OCI-LY1 (cell line): ENCODE measurements around the gene EPN3.

ENCODE experiments used
- H2AFZ ChIP-seq: fragments of 200-600 bp; sonication (generic), shearing (Covaris generic); 2 replicates; pipeline ENCODE4 v1.6.0; 2014; ENCODE audit warnings: antibody characterized with exemption, mild to moderate bottlenecking, low read length
- H3F3A ChIP-seq: fragments of 200-600 bp; sonication (generic), shearing (Covaris generic); 2 replicates; pipeline ENCODE4 v1.6.0; 2014; ENCODE audit warnings: mild to moderate bottlenecking, antibody characterized with exemption, low read length, moderate library complexity; ENCODE audit not compliant: insufficient read depth
- H3K27ac ChIP-seq: fragments of 200-600 bp; sonication (generic); 2 replicates; pipeline ENCODE4 v1.5.1; 2014; ENCODE audit warnings: low read length, mixed run types, mild to moderate bottlenecking, low read depth; ENCODE audit not compliant: poor library complexity, severe bottlenecking
- H3K27me3 ChIP-seq: fragments of 200-600 bp; sonication (generic); 2 replicates; pipeline ENCODE4 v1.6.0; 2014; ENCODE audit warnings: antibody characterized with exemption, mild to moderate bottlenecking, low read length, moderate library complexity; ENCODE audit not compliant: insufficient read depth
- H3K36me3 ChIP-seq: fragments of 200-600 bp; sonication (generic); 2 replicates; pipeline ENCODE4 v1.6.1; 2014; ENCODE audit warnings: mild to moderate bottlenecking, antibody characterized with exemption, low read length, moderate library complexity, mixed read lengths; ENCODE audit not compliant: insufficient read depth
- H3K4me1 ChIP-seq: fragments of 200-600 bp; sonication (generic); 2 replicates; pipeline ENCODE4 v1.5.1; 2014; ENCODE audit warnings: mild to moderate bottlenecking, low read length, moderate library complexity; ENCODE audit not compliant: insufficient read depth, severe bottlenecking
- H3K4me2 ChIP-seq: fragments of 200-600 bp; sonication (generic), shearing (Covaris generic); 2 replicates; pipeline ENCODE4 v1.6.1; 2014; ENCODE audit warnings: low read length
- H3K4me3 ChIP-seq: fragments of 200-600 bp; sonication (generic); 2 replicates; pipeline ENCODE4 v1.5.1; 2014; ENCODE audit warnings: low read length, low read depth, mild to moderate bottlenecking, mixed read lengths; ENCODE audit not compliant: poor library complexity, severe bottlenecking
- H3K79me2 ChIP-seq: fragments of 200-600 bp; shearing (Covaris generic); 2 replicates; pipeline ENCODE4 v1.6.1; 2016; ENCODE audit warnings: mixed run types, low read length, mixed read lengths; ENCODE audit not compliant: insufficient read depth
- H3K9ac ChIP-seq: fragments of 200-600 bp; sonication (generic), shearing (Covaris generic); 2 replicates; pipeline ENCODE4 v1.6.1; 2014; ENCODE audit warnings: mild to moderate bottlenecking, low read length, mixed read lengths
- H3K9me2 ChIP-seq: fragments of 200-600 bp; sonication (generic), shearing (Covaris generic); 2 replicates; pipeline ENCODE4 v1.6.1; 2014; ENCODE audit warnings: low read depth, mild to moderate bottlenecking, low read length, mixed read lengths
- H3K9me3 ChIP-seq: fragments of 200-600 bp; shearing (Covaris generic); 2 replicates; pipeline ENCODE4 v1.6.1; 2014; ENCODE audit warnings: low read length, mixed read lengths
- H4K20me1 ChIP-seq: fragments of 200-600 bp; sonication (generic), shearing (Covaris generic); 2 replicates; pipeline ENCODE4 v1.6.0; 2016; ENCODE audit warnings: mild to moderate bottlenecking, low read length; ENCODE audit not compliant: insufficient read depth
- EZH2 ChIP-seq: fragments of 200-600 bp; sonication (generic), shearing (Covaris generic); IDR thresholded peaks from 2 replicates; pipeline ENCODE4 v1.8.0; 2017; ENCODE audit warnings: borderline replicate concordance, mixed run types, mild to moderate bottlenecking, antibody characterized with exemption, low read length, moderate library complexity, mixed read lengths
- TF ChIP-seq, protein P1 (sequence below): fragments of 200-600 bp; sonication (generic), shearing (Covaris generic); IDR thresholded peaks from 2 replicates; pipeline ENCODE4 v1.5.1; 2017; ENCODE audit warnings: mild to moderate bottlenecking, antibody characterized with exemption, low read length, moderate library complexity, mixed read lengths

EPN3 gene

GRCh38 chr17:50523208-50523607 is 9.3 kb upstream of the EPN3 start:
- Histone ChIP-seq H2AFZ (no peak overlapping the region), H3F3A (no peaks in the 10 kb centered on the region), H3K79me2 (no peaks in the 10 kb centered on the region), H3K4me3 (no peak overlapping the region), H3K4me2 (no peak overlapping the region), H4K20me1 (no peaks in the 10 kb centered on the region), H3K27ac (no peak overlapping the region), H3K9ac (no peak overlapping the region), H3K27me3 (no peaks in the 10 kb centered on the region), H3K9me3 (no peaks in the 10 kb centered on the region), H3K9me2 (no peaks in the 10 kb centered on the region), H3K36me3 (no peaks in the 10 kb centered on the region), H3K4me1 (no peaks in the 10 kb centered on the region)
- TF ChIP-seq, protein P1, sequence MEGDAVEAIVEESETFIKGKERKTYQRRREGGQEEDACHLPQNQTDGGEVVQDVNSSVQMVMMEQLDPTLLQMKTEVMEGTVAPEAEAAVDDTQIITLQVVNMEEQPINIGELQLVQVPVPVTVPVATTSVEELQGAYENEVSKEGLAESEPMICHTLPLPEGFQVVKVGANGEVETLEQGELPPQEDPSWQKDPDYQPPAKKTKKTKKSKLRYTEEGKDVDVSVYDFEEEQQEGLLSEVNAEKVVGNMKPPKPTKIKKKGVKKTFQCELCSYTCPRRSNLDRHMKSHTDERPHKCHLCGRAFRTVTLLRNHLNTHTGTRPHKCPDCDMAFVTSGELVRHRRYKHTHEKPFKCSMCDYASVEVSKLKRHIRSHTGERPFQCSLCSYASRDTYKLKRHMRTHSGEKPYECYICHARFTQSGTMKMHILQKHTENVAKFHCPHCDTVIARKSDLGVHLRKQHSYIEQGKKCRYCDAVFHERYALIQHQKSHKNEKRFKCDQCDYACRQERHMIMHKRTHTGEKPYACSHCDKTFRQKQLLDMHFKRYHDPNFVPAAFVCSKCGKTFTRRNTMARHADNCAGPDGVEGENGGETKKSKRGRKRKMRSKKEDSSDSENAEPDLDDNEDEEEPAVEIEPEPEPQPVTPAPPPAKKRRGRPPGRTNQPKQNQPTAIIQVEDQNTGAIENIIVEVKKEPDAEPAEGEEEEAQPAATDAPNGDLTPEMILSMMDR = no peak
- TF ChIP-seq EZH2 = no peak

- no peak overlapping the region for H3K4me3 ChIP-seq
- H3K36me3 ChIP-seq = no peaks in the 10 kb centered on the region
- H3K9me3 ChIP-seq = no peaks in the 10 kb centered on the region
- H2AFZ ChIP-seq = no peak overlapping the region
- H3K79me2 ChIP-seq = no peaks in the 10 kb centered on the region
- no peaks in the 10 kb centered on the region for H4K20me1 ChIP-seq
- H3K27me3 ChIP-seq = no peaks in the 10 kb centered on the region
- H3K4me1 ChIP-seq = no peaks in the 10 kb centered on the region
- H3K9me2 ChIP-seq = no peaks in the 10 kb centered on the region
- TF ChIP-seq, protein P1 = no peak
- no peak for TF ChIP-seq EZH2
- H3K27ac ChIP-seq = no peak overlapping the region
- H3K9ac ChIP-seq = no peak overlapping the region
- H3F3A ChIP-seq = no peaks in the 10 kb centered on the region
- H3K4me2 ChIP-seq = no peak overlapping the region
Measured at GRCh38 chr17:50524838-50525237, 7.7 kb upstream of the EPN3 start.

DNA sequence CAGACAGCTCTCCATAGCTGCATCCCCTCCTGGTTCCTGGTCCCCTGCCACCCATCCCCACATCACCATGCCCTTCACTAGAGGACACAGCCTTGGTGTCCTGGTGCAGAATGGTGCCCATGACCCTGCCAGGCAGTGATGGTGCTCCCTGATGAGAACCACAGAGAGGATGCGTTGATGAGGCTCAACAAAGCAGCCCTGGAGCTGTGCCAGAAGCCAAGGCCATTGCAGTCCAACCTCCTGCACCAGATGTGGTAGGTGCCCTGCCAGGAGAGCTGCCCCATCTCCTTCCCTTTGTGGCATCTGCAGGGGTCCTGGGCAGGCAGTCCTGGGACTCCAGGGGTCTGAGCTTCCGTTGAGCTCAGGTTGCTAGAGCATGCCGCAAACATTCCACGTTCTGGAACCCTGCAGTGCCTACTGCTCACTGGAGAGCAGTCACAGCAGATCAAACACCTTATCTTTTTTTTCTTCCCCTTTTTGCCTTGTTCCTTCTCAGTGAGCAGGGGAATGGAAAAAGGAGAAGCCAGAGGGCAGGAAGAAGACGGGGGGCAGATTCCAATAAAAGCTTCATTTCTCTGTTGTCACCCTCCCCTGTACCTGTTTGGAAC is 5.3 kb upstream of the EPN3 start:
- no peak overlapping the region for H3K27ac ChIP-seq
- H3K4me2 ChIP-seq = no peak overlapping the region
- H3K4me1 ChIP-seq = no peaks in the 10 kb centered on the region
- no peaks in the 10 kb centered on the region for H4K20me1 ChIP-seq
- H3K9ac ChIP-seq = no peak overlapping the region
- H3K79me2 ChIP-seq = no peaks in the 10 kb centered on the region
- no peaks in the 10 kb centered on the region for H3F3A ChIP-seq
- H3K36me3 ChIP-seq = no peaks in the 10 kb centered on the region
- H3K4me3 ChIP-seq = no peak overlapping the region
- no peaks in the 10 kb centered on the region for H3K9me3 ChIP-seq
- TF ChIP-seq, protein P1 = no peak
- H3K27me3 ChIP-seq = peaks cover 3% of the 10 kb centered on the region; the same call in 1 of the 2 replicates
- no peaks in the 10 kb centered on the region for H3K9me2 ChIP-seq
- H2AFZ ChIP-seq = no peak overlapping the region
